Right kidney (tissue), 1 donor: ENCODE results near the gene PPFIA1.
"Not testable (repeated sequence)": the region's sequence is repeated elsewhere in the genome, so short reads cannot be mapped to it uniquely, and the experiment has no call there.

ENCODE experiments used
- DNase-seq: peaks from one replicate; pipeline ENCODE4 v3.0.0-alpha.2; 2016

Gene PPFIA1

DNA sequence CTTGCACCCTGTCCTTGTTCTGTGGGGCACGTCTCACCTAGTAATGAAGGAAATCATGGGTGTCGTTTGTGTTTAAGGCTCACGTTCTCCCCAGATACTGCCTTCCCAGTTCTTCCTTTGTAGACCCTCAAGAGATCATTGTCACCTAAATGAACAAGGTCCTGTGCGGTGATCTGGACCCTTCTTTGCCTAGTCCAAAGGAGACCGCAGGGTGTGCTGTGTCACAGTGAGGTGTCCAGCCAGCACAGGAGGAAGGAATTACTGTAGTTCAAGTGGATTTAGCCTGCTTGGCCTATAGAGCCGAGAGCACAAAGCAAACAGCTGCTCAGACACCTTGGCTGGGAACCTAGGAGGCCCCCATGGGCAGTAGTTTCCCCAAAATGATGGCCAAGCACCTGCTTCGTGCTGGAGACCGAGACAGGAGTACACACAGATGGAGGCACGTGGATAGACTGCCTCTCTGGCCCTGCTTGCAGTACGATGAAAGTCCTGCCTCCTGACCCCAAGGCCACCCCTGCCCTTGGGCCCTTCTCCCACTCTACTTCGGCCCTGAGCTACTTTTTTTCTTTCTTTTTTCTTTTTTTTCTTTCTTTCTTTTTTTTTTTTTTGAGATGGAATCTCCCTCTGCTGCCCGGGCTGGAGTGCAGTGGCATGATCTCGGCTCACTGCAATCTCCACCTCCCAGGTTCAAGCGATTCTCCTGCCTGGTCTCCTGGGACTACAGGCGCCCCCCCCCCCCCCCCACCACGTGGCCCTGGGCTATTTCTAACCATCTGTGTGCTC, 19.4 kb upstream of the PPFIA1 start:
- DNase-seq: no peak

DNA sequence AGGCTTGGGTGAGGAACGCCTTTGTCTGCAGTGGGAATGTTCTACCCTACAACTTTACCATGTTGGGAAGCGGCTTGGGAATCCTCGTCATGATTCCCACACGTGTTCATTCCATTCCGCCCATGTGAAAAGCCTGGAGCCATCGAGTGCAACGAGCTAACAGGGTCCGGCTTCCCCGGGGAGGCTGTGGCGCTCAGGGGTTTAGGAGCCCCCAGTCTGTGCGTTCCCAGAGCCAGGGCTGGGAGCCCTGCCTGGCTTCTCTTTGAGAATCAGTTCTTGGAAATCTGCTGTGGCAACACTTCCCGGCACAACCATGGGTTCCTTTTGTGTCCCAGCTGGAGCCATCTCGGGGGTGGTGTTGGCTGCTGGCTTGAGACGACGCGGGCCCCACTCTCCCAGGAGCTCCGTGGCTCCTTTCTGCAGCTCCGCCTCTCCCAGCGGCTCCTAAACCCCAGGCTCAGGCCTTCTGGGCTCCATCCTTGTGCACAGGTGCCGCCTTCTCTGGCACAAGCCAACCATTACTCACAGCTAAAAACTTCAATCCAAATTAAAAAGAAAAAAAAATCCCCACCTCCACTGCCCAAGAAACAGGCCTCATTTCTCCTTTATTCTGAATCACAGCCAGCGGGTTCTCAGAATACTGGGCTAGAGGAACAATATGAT, 18.7 kb upstream of the PPFIA1 start:
- DNase-seq: no peak

DNA sequence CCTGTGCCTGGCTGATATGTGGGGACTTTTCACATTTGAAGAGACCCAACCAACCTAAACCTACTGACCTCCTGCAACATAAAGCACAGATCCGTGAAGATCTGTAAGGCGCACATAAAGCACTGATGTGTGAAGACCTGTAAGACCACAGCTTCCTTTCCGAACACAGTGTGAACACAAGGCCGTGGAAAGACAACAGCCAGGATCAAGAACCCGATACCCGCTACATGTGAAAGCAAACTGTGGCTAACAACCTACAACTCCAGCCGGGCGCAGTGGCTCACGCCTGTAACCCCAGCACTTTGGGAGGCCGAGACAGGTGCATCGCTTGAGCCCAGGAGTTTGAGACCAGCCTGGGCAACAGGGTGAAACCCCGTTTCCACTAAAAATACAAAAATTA, 17.6 kb upstream of the PPFIA1 start:
- no peak for DNase-seq

DNA sequence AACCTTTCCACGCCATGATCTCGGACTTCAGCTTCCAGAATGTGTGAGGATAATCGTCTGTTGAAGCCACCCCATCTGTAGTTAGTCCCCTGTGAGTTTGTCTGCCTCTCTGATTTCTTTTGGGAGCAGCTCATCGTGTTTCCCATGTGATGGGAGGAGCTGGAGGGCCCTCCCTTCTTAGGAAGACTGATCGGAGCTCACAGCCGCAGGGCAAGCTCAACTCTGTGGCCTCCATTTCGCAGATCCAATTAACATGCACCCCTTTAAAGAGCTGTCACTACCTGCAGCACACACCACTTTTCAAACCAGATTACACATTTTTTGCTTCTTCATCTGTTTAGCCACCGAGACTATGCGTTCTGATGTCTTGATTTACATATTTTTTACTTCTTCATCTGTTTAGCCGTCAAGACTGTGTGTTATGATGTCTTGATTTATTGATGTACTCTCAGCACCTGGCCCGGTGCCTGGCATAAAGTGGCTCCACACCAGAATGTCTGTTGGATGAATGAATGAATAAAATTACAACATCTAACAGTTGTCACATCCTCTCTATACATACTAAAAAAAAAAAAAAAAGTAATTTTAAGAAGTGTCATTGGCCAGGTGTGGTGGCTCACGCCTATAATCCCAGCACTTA, 14.9 kb upstream of the PPFIA1 start:
- no peak for DNase-seq

DNA sequence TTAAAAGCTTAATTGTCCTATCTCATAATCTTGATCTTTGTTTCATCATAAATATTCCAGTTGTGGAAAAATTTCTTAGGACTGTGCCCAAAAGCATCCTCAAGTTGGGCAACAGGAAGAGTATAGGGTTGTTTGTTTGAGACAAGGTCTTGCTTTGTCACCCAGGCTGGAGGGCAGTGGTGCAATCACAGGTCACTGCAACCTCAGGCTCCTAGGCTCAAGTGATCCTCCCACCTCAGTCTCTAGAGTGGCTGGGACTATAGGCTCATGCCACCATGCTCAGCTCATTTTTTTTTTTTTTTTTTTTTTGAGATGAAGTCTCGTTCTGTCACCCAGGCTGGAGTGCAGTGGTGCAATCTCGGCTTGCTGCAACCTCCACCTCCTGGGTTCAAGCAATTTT, 11.4 kb upstream of the PPFIA1 start:
- DNase-seq: not testable (repeated sequence)

DNA sequence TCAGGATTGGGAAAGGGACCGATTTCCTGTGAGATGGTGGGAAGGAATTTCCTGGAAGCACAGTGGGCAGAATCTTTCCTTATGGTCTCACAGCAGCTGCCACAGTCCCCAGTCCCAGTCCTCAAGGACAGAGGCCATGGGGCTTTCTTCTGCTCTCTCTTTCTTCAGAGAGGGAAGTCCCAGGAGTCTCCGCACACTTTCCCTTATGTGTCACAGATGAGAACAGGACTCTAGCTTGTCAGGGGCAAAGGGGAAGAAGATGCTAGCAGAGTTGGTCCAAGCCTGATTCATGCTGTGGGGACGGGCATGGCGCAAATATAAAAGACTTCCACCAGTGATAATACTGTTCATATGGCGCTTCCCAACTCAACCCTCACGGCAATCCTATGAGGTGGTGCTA, 7.5 kb upstream of the PPFIA1 start:
- DNase-seq: no peak

DNA sequence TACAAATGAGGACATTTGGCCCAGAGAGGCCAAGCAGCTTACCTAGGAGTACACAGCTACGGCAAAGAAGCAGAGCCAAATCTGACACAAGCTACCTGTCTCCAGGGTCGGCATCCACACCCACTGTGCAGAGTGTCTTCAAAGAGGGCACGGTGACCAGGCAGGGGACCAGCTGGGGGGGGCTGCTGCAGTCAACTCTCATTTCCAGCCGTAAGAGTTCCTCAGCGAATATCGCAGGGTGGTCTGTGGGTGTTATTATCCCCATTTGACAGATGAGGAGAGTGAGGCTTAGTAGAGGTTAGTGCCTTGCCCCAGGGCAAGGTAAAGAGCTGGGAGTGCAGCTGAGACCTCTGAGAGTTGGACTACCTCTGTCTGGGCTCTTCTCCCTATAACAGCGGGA, 7.1 kb upstream of the PPFIA1 start:
- no peak for DNase-seq

DNA sequence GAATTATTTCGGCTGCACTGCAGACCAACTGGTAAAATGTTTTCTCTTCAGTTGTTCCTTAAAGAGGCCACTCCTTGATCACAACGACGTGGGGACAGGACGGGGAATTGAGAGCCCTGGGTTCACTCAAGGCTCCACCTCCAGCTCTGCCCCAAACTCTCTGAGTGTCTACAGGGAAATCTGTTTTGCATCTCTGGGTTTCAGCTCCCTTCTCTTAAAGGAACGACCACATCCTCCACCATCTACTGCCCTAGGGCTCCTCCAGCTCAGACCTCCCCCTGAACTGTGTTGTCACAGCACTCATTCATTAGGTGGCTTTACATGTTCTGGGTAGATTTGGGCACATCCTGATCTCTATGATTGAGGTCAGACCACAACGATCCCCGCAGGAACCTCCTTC, 5.1 kb upstream of the PPFIA1 start:
- DNase-seq: no peak

DNA sequence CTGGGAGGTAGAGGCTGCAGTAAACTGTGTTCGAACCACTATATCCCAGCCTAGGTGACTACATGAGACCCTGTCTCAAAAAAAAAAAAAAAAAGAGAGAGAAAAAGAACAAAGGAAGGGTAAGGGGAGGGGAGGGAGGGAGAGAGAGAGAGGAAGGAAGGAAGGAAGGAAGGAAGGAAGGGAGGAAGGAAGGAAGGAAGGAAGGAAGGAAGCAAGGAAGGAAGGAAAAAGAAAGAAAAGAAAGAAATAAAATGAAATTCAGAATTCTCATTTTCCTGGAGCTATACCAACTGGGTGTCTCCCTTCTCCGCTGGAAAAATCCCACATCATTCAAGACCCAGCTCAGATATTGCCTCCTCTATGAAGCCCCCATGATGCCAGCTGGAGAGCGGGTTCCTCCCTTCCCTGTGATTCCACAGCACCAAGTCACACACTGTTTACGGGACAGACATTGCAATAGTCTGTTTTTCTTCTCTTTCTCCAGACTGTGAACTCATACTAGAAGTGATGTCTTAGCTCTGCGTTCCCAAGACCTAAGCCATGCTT, 3.0 kb upstream of the PPFIA1 start:
- DNase-seq: no peak

DNA sequence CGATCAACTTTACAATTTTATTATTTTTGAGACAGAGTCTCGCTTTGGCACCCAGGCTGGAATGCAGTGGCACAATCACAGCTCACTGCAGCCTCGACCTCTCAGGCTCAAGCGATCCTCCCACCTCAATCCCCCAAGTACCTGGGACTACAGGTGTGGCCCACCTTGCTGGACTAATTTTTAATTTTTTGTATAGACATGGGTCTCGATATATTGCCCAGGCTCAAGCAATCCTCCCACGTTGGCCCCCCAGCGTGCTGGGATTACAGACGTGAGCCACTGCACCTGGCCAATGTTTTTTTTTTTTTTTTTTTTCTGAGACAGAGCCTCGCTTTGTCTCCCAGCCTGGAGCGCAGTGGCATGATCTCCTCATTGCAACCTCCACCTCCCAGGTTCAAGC, 2.0 kb upstream of the PPFIA1 start:
- no peak for DNase-seq

DNA sequence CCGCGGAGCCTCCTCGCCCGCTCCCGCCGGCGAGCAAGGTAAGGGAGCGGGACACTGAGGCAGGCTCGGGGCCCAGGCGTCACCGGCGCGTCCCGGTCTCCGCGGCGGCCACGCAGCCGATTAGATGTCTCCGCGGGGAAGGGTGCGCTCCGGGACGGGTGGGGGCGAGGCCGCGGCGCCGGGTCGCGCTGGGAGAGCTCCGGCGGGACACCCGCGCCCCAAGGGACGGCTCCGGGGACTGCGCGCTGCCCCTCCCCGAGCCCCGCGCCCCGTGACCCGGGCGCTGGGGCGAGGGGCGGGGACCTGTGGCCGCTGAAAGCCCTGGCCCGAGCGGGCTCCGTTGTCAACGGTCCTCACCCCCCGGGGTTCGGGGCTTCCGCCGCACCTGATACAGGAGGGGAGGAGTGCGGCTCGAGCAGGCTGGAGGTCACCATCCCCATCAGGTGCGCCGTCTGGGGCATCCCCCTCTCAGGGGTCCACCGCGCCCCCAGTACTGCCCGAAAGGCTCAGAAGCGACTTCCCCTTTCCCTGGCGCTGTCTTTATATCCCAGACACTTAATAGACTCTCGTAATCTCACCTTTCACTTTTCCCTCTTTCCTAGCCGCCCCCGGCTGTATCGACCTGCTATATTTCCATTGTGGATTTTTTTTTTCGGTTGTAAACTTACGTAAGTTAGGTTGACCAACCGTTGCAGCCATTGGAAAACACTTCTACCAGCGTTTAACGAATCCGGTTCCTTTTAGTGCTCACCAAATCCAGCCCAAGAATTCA, 573 bp downstream of the PPFIA1 start:
- DNase-seq: peak; percentile 73

DNA sequence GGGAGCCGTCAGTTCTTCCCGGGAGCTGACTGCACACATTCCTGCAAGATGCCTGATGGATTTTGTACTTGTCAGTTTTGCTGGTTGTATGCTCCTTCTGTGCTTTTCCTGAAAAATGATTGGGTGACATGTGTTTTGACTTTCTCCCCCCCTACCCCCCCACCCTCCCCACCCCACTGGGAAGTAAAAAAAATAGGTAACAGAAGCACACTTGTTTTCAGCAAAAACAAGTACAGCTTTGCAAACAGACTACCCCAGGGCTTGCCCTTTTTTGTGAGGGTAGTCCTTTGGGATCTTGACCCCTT, 1.1 kb downstream of the PPFIA1 start:
- DNase-seq: no peak

DNA sequence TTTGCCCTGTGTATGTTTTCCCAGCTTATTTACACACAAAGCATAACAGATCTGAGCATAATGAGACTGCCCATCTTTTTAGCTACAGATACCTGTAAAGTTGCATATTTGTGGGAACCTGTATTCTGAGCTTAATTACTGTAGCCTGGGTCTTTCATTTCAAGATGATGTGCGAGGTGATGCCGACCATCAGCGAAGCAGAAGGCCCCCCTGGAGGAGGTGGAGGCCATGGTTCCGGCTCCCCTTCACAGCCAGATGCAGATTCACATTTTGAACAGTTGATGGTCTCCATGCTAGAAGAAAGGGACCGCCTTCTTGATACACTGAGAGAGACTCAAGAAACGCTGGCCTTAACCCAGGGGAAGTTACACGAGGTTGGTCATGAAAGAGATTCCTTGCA, 1.5 kb downstream of the PPFIA1 start:
- DNase-seq: no peak

DNA sequence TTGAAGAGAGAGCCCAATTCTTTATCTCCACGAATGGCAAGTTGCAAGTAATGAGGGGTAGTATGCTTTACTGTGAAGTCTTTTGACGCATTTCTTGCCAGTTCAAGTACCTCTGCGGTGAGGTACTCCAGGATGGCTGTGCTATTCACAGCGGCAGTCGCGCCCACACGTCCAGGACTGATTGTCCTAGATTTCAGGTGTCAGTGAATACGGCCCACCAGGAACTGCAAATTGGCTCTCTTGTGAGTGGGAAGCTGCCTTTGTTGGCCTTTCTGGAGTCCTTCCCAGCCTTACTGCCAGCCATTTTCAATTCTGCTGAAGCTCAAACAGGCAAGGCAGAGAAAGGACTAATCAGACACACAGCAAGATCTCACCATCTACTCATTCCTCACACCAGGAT, 8.5 kb downstream of the PPFIA1 start:
- DNase-seq: no peak

DNA sequence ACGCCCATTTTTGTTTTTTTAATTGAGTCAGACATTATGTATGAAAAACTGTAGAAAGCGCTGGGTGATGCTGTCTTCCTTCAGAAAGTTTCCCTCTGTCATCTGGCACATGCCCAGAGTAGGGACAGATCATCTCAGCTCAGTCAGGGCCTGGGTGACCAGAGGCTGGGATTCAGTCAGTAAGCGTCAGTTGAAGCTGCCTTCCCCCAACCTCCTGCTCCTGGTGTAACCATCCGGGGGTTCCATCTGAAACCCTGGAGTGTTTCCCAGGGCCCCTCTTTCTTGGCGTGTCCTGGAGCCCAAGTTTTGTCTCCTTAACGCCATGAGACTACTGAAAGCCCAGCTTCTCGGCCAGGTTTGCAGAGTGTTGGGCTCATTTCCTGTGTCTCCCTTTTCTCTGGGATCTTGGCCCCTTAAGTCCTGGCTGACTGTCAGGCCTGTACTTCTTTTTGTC, 10.7 kb downstream of the PPFIA1 start:
- no peak for DNase-seq

DNA sequence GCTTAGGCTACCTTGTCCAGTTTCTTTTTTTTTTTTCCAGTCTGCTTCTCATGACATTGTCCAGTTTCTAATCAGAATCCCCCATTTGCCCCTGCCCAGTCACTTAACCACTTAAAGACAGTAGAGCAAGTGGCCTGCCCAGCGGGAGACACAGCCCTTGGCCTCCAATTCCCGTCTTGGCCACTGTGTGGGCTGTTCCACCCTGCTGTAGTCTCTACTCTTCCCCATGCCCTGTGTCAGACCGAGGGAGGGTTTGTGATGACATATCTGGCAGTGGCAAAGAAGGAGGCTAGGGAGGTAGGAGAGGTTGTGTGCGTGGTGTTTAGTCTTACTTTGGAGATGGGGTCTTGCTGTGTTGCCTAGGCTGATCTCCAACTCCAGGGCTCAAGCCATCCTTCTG, 11.5 kb downstream of the PPFIA1 start:
- DNase-seq: no peak

DNA sequence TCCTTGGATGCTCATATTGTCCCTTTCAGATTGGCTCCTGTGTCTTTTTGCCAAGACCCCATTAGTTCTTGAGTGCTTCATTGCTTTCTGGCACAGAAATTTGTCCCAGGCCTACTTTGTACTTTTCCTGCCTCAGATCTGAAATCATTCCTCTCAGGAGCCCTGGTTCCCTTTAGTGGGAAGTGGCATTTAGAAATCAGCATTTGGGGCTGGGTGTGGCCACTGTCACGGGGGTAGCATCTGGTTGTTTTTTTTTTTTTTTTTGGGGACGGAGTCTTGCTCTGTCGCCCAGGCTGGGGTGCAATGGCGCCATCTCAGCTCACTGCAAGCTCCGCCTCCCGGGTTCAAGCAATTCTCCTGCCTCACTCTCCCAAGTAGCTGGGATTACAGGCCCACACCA, 18.2 kb downstream of the PPFIA1 start:
- no peak for DNase-seq

DNA sequence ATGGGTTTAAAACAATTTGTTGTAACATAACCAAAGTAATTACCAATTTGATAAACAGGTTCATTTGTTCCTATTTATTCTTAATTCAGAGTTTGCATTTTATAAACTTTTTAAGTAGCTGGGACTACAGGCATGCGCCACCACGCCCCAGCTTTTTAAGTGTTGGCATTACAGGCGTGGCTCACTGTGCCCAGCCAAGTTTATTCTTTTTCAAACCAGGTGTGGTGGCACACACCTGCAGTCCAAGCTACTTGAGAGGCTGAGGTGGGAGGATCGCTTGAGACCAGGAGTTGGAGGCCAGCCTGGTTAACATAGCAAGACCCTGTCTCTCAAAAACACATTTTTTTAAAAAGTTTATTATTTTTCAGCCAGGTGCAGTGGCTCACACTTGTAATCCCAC, 19.1 kb downstream of the PPFIA1 start:
- no peak for DNase-seq

DNA sequence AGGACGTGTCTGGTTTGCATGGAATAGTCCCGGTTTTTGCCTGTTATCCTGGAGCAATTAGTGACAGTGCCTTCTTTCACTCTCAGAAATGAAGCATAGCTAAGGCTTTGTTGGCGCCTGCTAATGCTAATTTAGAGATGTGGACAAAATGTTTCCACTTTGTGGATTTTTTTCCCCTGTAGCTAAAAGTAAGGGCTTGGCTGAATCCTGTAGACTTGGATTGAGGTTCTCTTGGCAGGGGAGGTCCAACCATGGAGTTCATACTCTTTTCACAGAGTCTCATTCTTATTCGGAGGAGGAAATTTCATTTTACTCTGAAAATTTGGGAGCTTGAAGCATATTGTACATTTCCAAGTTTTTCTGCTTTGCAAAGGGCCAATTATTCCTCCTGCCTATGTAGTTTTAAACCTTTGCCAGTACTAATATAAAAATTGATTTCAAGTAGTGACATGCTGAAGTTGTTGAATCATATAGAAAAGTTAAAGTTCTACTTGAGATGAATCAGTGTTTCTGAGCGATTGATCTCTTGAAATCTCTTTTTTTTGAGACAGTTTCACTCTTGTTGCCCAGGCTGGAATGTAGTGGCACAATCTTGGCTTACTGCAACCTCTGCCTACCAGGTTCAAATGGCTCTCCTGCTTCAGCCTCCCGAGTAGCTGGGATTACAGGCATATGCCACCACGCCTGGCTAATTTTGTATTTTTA, 20.0 kb downstream of the PPFIA1 start:
- no peak for DNase-seq

DNA sequence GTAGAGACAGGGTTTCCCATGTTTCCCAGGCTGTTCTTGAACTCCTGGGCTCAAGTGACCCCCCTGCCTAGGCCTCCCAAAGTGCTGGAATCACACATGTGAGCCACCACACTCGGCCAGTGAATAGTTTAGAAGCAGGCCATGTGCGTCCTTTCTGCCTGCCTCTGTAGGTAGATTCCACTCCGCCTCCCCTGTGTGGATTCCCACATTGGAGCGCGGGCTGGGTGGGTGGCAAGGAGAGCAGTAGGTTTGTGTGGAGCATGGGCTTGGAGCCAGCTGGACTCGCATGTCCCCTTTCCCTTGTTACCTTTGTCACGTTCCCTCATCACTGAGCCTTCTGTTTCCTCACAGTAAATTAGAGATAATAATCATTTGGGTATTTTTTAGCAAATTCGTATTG, 21.7 kb downstream of the PPFIA1 start:
- no peak for DNase-seq

DNA sequence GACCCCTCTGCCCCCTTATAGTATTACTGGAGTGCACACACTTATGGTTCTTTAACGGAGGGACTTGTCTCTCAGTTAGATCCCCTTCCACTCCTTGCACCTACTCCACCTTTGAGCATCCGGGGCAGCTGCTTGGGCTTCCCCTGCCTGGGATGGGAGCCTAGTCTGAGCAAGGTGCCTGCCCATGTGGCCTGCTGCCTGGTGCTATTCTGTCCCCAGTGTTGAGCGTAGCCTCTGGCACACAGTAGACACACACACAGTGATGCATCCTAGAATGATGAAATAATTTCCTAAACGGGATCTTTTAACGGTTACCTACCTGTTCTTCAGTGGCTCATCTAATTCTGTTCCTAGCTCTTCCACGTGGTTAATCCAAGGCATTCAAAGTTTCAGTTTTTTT, 22.4 kb downstream of the PPFIA1 start:
- no peak for DNase-seq

DNA sequence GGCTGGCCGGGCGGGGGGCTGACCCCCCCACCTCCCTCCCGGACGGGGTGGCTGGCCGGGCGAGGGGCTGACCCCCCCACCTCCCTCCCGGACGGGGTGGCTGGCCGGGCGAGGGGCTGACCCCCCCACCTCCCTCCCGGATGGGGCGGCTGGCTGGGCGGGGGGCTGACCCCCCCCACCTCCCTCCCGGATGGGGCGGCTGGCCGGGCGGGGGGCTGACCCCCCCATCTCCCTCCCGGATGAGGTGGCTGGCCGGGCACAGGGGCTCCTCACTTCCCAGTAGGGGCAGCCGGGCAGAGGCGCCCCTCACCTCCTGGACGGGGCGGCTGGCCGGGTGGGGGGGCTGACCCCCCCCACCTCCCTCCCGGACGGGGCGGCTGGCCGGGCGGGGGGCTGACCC, 24.7 kb downstream of the PPFIA1 start:
- not testable (repeated sequence) for DNase-seq
